Thoracic aorta (tissue), 2 donors: ENCODE data around the gene SHISAL1. TPM values are rescaled to one million over a fixed set of nuclear protein-coding genes. Genes with fewer than 3 reads are reported as not detected.

Experiments
- ATAC-seq: fragments of 150-250 bp; one replicate; pipeline ENCODE4 v1.8.0; 2017; ENCODE audit warnings: low read depth; ENCODE audit not compliant: insufficient number of reproducible peaks, low FRiP score
- DNase-seq: peaks from one replicate; pipeline ENCODE4 v3.0.0-alpha.2; 2020; ENCODE audit warnings: low spot score
- H3K27ac ChIP-seq, 2 donors: fragments of 200-600 bp; sonication (generic); 1 replicate in 1 of 2; 2 replicates in 1 of 2; pipeline ENCODE4 v1.5.1; 2016; ENCODE audit warnings: mild to moderate bottlenecking in 2 of 2, moderate library complexity in 2 of 2
- H3K27me3 ChIP-seq: fragments of 200-600 bp; sonication (generic); replicated peaks from 2 replicates; pipeline ENCODE4 v1.6.0; 2016; ENCODE audit warnings: mild to moderate bottlenecking; ENCODE audit not compliant: insufficient read depth
- H3K36me3 ChIP-seq: fragments of 200-600 bp; sonication (generic); one replicate; pipeline ENCODE4 v1.5.1; 2016
- H3K4me1 ChIP-seq, 2 donors: fragments of 200-600 bp; sonication (generic); 1 replicate in 1 of 2; 2 replicates in 1 of 2; pipeline versions ENCODE4 v1.5.1 to v1.6.0; 2016; ENCODE audit warnings: low read depth in 2 of 2, mild to moderate bottlenecking in 1 of 2; ENCODE audit not compliant: control insufficient read depth in 1 of 2
- H3K4me3 ChIP-seq: fragments of 200-600 bp; sonication (generic); 2 replicates; pipeline ENCODE4 v1.5.1; 2016; ENCODE audit warnings: mild to moderate bottlenecking
- H3K9me3 ChIP-seq: fragments of 200-600 bp; sonication (generic); 2 replicates; pipeline ENCODE4 v1.5.1; 2016
- total RNA-seq, 2 donors: library from RNA; depleted of rRNA; stranded (reverse); fragments of >200 nt; gene quantifications; one replicate each; pipeline versions ENCODE4 v1.1.0 to v1.2.3, GENCODE V29; 2016
- TF ChIP-seq, protein P1 (sequence below): fragments of 200-600 bp; sonication (generic); IDR thresholded peaks from one replicate; pipeline ENCODE4 v1.5.1; 2019; ENCODE audit warnings: antibody characterized with exemption

Gene SHISAL1
- total RNA-seq, 2 donors from 2014 or later = 0.81 to 3.4 TPM

DNA sequence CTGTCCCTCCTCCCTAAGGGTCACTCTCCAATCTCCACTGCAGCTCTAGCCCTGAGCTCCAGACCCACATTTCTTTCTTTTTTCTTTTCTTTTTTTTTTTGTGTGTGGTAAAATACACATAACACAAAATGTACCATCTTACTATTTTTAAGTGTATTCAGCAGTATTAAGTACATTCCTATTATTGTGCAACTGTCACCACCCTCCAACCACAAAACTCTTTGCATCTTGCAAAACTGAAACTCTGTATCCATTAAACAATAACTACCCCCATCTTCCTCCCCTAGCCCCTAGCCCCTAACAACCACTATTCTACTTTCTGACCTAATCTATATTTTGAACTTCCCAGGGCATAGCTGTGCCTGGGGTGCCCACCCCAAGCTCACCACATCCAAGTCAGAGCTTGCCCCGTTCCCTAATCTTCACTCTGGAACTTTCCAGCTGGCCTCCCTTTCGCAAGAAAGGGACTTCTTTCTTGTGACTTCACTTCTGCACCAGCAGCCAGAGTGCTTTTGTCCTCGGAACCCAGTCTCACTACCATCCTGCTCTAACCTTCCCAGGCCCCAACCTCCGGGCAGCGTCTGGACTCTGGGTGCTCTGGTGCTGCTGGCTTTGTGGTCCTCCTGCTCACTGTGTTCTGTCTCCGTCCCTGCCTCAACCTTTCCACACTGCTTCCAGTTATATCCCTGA lies 101.3 kb downstream of the SHISAL1 start:
- DNase-seq = no peak
- peaks cover 11 to 26% of the 10 kb centered on the region in 2 donors for H3K4me1 ChIP-seq
- no peaks in the 10 kb centered on the region for H3K36me3 ChIP-seq
- no peak for ATAC-seq
- H3K4me3 ChIP-seq = peak overlapping the region; percentile 35
- TF ChIP-seq, protein P1, sequence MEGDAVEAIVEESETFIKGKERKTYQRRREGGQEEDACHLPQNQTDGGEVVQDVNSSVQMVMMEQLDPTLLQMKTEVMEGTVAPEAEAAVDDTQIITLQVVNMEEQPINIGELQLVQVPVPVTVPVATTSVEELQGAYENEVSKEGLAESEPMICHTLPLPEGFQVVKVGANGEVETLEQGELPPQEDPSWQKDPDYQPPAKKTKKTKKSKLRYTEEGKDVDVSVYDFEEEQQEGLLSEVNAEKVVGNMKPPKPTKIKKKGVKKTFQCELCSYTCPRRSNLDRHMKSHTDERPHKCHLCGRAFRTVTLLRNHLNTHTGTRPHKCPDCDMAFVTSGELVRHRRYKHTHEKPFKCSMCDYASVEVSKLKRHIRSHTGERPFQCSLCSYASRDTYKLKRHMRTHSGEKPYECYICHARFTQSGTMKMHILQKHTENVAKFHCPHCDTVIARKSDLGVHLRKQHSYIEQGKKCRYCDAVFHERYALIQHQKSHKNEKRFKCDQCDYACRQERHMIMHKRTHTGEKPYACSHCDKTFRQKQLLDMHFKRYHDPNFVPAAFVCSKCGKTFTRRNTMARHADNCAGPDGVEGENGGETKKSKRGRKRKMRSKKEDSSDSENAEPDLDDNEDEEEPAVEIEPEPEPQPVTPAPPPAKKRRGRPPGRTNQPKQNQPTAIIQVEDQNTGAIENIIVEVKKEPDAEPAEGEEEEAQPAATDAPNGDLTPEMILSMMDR = no peak
- H3K27me3 ChIP-seq = no peaks in the 10 kb centered on the region
- H3K27ac ChIP-seq = peak overlapping the region; percentile 65 to 78
- peaks cover 5% of the 10 kb centered on the region for H3K9me3 ChIP-seq

DNA sequence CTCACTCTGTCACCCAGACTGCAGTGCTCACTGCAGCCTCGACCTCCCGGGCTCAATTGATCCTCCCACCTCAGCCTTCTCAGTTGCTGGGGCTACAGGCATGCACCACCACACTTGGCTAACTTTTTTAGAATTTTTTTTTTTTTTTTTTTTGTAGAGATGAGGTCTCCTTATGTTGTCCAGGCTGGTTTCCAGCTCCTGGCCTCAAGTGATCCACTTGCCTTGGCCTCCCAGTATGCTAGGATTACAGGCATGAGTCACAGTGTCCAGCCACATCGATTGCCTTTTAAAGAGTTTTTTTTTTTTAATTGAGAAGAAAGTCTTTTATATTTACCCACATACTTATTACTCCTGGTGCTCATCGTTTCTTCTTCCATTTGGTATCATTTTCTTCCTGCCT lies 102.0 kb downstream of the SHISAL1 start:
- peaks cover 11 to 26% of the 10 kb centered on the region in 2 donors for H3K4me1 ChIP-seq
- peaks cover 5% of the 10 kb centered on the region for H3K9me3 ChIP-seq
- peak overlapping the region in 1 of 2 donors; percentile 78 for H3K27ac ChIP-seq
- H3K4me3 ChIP-seq = no peak overlapping the region
- no peak for DNase-seq
- no peaks in the 10 kb centered on the region for H3K27me3 ChIP-seq
- TF ChIP-seq, protein P1 = no peak
- ATAC-seq = no peak
- H3K36me3 ChIP-seq = no peaks in the 10 kb centered on the region

DNA sequence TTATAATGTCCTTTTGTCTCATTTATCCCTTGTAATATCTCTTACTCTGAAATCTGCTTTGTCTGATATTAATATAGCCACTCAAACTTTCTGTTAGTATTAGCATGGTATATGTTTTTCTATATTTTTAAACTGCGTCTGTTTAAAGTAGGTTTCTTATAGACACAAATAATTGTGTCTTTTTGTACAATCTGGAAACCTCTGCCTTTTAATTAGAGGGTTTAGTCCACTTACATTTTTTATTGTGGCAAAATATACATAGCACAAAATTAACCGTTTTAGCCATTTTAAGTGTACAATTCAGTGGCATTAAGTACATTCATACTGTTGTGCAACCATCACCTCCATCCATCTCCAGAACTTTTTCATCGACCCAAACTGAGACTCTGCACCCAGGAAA lies 103.4 kb downstream of the SHISAL1 start:
- TF ChIP-seq, protein P1 = no peak
- ATAC-seq (no peak), DNase-seq (no peak)
- H3K4me1 ChIP-seq = peaks cover 11 to 26% of the 10 kb centered on the region in 2 donors
- H3K36me3 ChIP-seq = no peaks in the 10 kb centered on the region
- H3K9me3 ChIP-seq = peaks cover 5% of the 10 kb centered on the region
- no peak overlapping the region for H3K27ac ChIP-seq
- no peak overlapping the region for H3K4me3 ChIP-seq
- H3K27me3 ChIP-seq = no peaks in the 10 kb centered on the region

DNA sequence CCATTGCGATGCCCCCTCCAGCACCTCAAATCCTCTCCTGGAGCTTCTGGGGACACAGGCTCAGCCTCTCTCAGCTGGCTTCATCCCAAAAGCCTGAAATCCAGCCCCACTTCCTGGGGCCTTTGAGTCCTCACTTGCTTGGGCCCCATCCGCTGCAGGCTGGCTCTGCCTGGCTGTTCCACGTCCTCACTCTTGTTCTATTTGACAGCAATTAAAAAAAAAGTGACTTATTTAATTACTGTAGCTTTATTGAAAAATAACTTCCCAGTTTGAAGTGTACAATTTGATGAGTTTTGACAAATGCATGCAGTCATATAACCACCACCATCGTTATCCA lies 104.8 kb downstream of the SHISAL1 start:
- H3K9me3 ChIP-seq = peaks cover 5% of the 10 kb centered on the region
- H3K27ac ChIP-seq = no peak overlapping the region
- no peaks in the 10 kb centered on the region for H3K27me3 ChIP-seq
- TF ChIP-seq, protein P1 = no peak
- H3K4me3 ChIP-seq = no peak overlapping the region
- H3K4me1 ChIP-seq = peaks cover 11 to 25% of the 10 kb centered on the region in 2 donors
- ATAC-seq = no peak
- H3K36me3 ChIP-seq = no peaks in the 10 kb centered on the region
- DNase-seq = no peak

DNA sequence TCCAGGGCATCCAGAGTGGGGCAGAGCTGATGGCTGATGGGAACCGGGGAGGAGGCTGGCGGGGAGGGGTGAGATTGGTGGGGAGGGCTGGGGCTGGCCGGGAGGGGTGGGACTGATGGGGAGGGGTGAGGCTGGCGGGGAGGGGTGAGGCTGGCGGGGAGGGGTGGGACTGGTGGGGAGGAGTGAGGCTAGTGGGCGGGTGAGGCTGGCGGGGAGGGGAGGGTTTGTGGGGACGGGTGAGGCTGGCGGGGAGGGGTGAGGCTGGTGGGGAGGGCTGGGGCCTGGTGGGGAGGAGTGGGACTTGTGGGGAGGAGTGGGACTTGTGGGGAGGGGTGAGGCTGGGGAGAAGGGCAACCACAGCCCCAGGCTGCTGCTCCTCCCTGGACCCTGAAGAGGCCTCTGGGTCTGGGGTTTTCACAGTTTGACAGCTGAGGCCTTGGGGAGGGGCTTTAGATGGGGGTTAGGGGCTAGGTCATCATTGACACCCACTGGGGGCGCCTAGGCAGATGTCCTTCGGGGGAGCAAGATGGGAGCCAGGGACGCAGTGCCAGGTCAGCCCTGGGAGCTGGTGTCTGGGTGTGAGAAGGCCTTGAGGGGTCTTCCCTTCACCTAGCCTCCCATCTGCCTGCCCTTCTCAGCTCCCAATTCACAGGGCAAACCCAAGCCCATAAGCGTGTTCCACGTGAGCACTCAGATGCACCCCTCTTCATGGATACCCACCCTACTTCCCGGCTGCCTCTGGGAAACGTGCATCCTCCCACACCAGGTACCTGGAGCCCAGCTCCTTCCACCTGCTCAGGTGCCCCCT lies 105.4 kb downstream of the SHISAL1 start:
- ATAC-seq (no peak), DNase-seq (no peak)
- TF ChIP-seq, protein P1 = no peak

More for the DNA sequence above, 105.4 kb downstream of the SHISAL1 start:
- no peak overlapping the region for H3K27ac ChIP-seq
- H3K36me3 ChIP-seq = no peaks in the 10 kb centered on the region
- H3K27me3 ChIP-seq = no peaks in the 10 kb centered on the region
- peaks cover 5% of the 10 kb centered on the region for H3K9me3 ChIP-seq
- no peak overlapping the region for H3K4me3 ChIP-seq
- peaks cover 6 to 24% of the 10 kb centered on the region in 2 donors for H3K4me1 ChIP-seq
